Right forelimb (tissue), 1 donor: ENCODE measurements around the gene FOXS1.
A peak's percentile ranks its signal among the peaks of the same experiment; 100 is the strongest.
"Not testable (repeated sequence)": the region's sequence is repeated elsewhere in the genome, so short reads cannot be mapped to it uniquely, and the experiment has no call there.

ENCODE experiments used
- DNase-seq: peaks from one replicate; pipeline ENCODE4 v3.0.0-alpha.2; 2018

The FOXS1 gene

DNA sequence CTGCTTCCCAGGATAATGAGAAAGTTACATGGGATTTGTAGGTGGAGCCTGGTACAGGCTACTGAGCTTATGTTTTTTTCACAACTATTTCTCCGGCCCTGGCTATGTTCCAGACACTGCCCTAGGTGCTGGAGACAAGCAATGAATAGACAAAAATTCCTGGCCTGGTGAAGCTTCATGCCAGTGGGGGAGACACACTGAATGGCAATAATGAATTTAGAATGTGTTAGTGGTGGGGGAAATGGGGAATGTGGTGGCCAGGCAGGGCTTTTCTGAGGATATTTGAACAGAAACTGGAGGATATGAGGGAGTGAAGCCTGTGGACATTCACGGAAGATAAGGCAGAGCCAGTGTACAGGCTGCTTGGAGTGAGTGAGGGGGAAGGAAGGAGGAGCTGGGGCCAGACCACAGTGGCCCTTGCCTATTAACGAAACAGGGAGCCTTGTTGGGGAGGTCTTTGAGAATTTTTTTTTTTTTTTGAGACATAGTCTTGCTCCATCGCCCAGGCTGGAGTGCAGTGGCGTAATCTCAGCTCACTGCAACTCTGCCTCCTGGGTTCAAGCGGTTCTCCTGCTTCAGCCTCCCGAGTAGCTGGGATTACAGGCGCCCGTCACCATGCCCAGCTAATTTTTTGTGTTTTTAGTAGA lies 6.6 kb downstream of the FOXS1 start:
- DNase-seq = no peak

GRCh38 chr20:31837896-31838397 lies 7.5 kb downstream of the FOXS1 start:
- no peak for DNase-seq

DNA sequence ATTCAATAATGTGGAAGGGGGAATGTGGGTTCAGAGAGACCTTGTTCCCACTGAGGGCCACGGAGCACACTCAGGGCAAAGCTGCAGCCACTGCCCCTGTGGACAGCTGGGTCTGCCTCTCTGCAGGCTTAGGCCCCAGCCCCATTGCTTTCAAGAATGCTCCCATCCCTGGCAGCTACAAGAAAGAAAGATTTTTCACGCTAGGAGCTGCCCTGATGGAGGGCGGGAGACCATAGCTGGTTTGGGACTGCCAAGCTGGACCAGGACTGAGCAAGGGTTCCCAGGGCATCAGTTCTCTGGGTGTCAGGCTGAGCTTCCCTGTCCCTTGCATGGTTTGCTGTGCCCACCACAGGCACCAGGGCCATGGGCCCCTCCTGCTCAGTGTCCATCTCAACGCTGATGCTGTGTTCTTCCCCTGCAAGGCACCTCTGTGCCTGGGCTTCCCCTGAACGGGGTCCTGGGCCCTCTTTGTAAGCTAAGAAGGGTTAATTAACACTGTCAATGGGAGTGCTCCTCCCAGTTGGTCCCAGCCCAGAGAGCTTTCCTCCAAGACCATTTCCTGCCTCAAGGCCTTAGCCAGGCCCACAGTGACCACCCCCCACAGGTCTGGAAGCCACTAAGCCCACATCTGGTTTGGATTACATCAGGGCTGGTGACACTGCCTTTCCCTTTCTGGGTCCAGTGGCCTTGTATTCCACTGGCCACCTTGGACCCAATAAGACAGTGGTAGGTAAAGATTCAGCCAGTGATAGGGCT lies 8.4 kb downstream of the FOXS1 start:
- no peak for DNase-seq

DNA sequence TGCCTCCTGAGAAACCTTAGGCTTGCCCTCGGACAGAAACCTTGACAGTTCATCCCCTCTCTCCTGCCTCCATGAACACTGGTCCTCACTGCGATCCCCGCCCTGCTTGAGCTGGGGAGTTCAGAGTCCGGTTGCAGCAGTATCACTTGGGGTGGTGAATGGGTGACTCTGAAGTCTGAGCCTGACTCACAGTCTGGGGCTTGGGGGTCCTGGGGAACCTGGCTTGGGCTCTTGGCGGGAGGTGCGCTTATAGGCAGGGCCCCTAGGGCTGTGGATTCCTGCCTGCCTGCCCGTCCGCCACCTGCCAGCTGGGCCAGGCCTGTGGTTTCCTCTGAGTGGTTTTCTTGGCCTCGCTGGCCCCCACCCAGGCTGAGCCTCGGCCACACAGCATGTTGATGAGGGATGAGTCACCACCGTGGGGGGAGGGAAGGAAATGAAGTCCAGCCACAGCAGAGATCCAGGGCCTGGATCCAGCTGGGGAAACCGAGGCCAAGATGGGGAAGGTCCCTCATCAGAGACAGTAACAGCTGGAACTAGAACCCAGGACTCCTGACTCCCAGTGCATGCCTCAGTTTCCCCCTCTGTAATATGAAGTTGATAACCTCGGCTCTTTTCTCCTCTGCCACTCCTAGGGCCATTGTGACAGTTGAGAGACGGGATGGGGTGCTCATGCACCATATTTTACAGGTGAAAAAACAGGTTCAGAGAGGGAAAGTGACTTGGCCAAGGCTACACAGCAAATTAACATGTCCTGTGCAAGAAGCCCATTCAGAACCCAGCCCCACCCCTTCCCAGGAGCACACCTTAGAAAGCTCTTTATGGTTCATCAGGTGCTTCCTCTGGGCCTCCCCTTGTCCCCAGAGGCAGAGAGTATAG lies 9.2 kb downstream of the FOXS1 start:
- DNase-seq = peak; percentile 83

DNA sequence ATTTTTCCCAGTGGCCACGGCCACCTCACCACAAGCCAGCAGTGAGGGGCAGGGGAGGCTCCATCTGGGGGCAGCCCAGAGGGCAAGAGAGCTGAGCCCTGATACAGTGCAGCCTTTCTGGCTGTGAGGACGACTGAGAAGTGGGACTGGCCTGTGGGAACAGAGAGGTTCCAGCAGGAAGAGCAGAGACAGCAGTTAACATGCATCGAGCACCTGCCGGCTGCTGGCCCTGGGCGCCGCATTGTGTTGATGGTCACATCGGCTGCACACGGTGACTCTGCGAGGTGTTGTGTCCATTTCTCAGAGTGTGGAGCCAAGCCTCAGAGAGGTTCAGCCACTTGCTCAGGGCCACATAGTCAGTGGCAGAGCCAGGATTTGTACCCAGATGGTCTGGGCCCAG lies 9.8 kb downstream of the FOXS1 start:
- no peak for DNase-seq

DNA sequence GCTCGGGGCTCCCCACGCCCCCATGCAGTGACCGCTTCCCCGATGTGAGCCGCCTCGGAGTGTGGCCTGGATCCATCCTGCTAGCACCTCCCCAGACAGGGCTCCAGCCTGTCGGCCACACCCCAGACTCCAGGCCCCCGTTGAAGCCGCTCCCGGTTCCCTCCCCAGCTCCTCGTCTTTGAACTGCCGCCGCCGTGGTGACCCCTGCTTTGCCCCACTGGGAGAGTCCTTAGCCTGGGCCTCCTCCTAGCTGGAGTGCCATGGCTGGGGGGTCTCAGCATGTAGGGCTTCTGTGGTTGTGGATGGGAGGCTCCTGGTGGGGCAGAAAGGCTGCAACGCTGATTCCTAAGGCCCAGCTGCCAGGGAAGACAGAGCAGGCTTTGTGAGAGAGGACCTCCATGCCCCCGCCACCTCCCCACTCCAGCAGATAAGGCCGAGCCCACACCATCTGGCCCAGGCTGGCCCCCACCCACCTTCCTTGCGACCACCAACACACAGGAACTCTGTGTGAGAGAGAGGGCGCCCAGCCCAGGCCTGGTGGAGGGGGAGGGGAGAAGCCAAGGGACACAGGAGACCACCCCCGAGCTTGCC lies 11.4 kb downstream of the FOXS1 start:
- DNase-seq = no peak

DNA sequence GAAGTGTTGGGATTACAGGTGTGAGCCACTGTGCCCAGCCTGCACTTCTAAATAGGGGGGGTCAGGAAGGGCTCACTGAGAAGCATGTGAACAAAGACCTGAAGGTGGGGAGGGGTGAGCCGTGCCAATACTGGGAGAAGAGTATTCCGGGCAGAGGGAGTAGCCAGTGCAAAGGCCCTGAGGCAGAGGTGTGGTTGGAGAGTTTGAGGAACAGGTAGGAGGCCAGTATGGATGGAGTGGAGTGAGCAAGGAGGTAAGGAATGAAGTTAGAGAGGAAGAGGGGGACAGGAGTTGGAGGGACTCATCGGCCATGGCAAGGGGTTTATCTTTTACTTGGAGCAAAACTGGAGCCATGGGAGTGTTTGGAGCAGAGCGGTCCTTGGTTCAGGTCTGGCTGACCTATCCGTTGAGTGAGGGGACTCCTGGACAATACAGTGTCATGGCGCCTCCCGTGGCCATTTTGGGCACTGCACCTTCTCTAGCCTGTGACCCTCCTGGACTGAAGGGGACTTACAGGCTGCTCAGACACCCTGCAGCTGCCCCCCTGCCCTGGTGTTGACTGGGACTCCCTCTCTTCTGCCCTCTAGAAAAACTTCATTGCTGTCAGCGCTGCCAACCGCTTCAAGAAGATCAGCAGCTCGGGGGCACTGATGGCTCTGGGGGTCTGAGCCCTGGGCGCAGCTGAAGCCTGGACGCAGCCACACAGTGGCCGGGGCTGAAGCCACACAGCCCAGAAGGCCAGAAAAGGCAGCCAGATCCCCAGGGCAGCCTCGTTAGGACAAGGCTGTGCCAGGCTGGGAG lies 12.1 kb downstream of the FOXS1 start:
- DNase-seq = peak; percentile 79

- no peak for DNase-seq
These were observed 13.6 kb downstream of the FOXS1 start for GRCh38 chr20:31831771-31832306.

- DNase-seq = no peak
These were observed 14.2 kb downstream of the FOXS1 start for GRCh38 chr20:31831211-31831610.

DNA sequence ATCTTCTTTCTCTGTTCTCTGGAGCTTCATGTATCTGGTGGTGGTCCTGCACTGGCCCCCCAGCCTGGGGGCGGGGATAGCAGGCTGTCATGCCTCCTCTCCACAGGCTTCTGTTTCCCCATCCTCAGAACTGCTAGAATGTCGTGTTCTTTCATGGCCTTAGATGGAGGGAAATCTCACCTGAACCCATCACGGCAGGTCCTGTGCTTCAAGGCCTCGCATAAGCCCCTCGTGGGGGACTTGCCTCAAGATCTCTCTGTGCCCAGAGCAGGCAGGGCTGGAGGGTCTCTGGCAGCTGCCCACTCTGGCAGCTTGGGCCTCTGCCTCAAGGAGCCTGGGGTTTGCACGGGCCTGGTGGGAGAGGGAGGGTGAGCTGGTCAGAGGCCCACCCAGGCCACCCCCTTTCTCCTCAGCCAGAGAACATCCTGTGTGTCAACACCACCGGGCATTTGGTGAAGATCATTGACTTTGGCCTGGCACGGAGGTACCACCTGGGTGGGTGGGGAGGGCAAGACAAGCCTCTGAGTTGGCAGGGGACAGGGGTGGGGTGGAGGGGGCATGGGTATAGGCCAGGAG lies 14.9 kb downstream of the FOXS1 start:
- no peak for DNase-seq

DNA sequence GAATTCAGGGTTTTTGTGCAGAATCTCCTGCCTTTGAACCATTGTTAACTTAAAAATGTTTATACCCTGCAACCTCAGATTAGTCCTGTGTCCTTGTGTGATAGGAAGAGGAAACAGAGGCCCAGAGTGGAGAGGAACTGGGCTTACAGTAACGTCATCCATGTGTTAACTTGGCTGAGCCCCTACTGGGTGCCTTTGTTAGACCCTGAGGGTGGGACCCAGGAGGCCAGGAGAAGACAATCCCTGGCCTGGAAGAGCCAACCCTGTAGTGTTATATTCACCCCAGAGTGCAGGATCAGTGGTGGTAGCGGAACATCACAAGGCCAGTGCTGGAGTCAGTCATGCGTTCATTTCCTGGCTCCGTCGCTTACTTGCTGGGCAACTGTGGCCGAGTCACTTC lies 15.7 kb downstream of the FOXS1 start:
- no peak for DNase-seq

- DNase-seq = not testable (repeated sequence)
These were observed 17.4 kb downstream of the FOXS1 start for GRCh38 chr20:31828016-31828415.

- DNase-seq = no peak
These were observed 18.3 kb downstream of the FOXS1 start for GRCh38 chr20:31827059-31827458.

- no peak for DNase-seq
These were observed 19.3 kb downstream of the FOXS1 start for GRCh38 chr20:31826074-31826473.

- no peak for DNase-seq
These were observed 20.7 kb downstream of the FOXS1 start for GRCh38 chr20:31824554-31825313.

DNA sequence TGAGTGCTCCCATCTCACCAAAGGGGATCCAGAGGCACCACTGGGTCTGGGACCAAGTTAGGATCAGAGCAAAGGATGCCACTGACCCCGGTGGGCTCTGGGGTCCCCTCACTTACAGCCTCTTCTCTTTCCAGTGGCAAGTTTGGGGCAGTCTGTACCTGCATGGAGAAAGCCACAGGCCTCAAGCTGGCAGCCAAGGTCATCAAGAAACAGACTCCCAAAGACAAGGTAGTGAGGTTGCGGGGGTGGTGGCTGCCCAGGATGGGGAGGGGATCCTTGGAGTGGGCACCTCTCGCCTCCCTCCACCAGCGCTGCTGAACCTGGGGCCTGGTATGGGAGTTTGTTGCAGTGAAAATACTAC lies 21.3 kb downstream of the FOXS1 start:
- no peak for DNase-seq

DNA sequence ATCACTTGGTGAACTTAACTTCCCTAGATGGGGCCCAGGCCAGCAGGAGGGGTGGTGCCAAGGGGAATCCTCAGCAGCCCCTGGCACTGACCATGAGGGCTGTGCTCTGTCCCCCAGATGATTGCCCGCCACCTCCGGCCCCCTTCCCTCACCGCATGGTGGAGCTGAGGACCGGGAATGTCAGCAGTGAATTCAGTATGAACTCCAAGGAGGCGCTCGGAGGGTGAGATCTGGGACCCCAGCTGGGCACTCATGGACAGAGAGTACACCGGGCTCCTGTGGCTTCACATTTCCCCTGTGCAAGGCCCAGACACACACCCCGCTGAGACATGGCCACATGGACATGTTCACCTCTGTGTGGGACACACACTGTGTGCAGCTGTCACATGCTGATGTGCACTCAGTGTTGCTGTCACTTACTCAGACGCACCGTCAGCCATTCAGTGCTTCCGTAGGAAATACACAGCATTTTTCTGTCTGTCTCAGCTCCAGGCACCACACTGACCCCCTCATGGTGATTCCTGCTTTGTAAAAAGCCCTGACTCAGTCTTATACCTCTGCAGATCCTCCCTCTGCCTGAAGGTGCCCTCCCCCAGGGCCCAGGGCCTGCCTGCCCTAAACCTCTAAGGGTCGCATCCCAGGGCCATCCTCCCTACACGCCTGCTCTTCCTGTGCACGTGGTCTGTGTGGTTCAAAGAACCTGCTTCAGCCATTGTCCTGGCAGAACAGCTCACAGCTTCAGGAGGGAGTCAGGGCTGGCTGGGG lies 21.9 kb downstream of the FOXS1 start:
- DNase-seq = no peak

- peak; percentile 91 for DNase-seq
These were observed 22.7 kb downstream of the FOXS1 start for GRCh38 chr20:31822421-31823330.

DNA sequence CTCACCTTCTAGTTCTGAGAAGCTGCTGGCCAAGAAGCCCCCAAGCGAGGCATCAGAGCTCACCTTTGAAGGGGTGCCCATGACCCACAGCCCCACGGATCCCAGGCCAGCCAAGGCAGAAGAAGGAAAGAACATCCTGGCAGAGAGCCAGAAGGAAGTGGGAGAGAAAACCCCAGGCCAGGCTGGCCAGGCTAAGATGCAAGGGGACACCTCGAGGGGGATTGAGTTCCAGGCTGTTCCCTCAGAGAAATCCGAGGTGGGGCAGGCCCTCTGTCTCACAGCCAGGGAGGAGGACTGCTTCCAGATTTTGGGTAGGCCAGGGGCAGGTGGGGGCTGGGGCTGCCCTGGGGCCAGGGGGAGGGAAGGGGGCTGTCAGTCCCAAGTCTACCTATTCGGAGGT lies 24.0 kb downstream of the FOXS1 start:
- no peak for DNase-seq
